Endothelial cell of umbilical vein (primary cell): ENCODE measurements around the gene NCOA3. TPM values are rescaled to one million over a fixed set of nuclear protein-coding genes. Genes with fewer than 3 reads are reported as not detected.

Experiments used
- BruUV-seq: library from RNA; stranded (reverse); fragments of 400-500 nt; replicated peaks from 2 replicates; lab custom pipeline; 2021; lab: Mats Ljungman, UMichigan
- CTCF ChIA-PET: fragments of 300-600, 350-600 bp; sonication (Branson Sonifier 250); formaldehyde crosslinking; loops from one replicate; lab custom pipeline; 2021; ENCODE audit warnings: antibody characterized with exemption, inconsistent platforms; lab: Charles Lee
- POLR2A ChIA-PET: fragments of 300-600, 350-600 bp; sonication (Branson Sonifier 250); formaldehyde crosslinking; loops from one replicate; lab custom pipeline; 2021; ENCODE audit warnings: antibody characterized with exemption, inconsistent platforms; lab: Charles Lee
- DNase-seq: peaks from one replicate; pipeline ENCODE4 v3.0.0-alpha.2; 2011; ENCODE audit warnings: low read depth, low spot score
- FAIRE-seq: peaks from 2 replicates; lab custom pipeline; 2011; peaks lifted over from hg19 to GRCh38; lab: Jason Lieb, UNC
- H2AFZ ChIP-seq: 2 replicates; pipeline ENCODE4 v1.6.0; 2012; ENCODE audit warnings: low read depth, low read length, control low read depth, inconsistent platforms
- H3K27ac ChIP-seq: 2 replicates; pipeline ENCODE4 v1.5.1; 2011; ENCODE audit warnings: low read depth, mild to moderate bottlenecking, control low read depth, low read length, moderate library complexity; ENCODE audit not compliant: insufficient read depth
- H3K27me3 ChIP-seq, 2 experiments: 2 replicates each; pipeline versions ENCODE4 v1.6.0 to v1.6.1; 2011; ENCODE audit warnings: low read length in 2 of 2, mixed read lengths in 1 of 2; ENCODE audit not compliant: control insufficient read depth in 2 of 2, insufficient read depth in 2 of 2
- H3K36me3 ChIP-seq, 2 experiments: 2 replicates in 1 of 2; 3 replicates in 1 of 2; pipeline ENCODE4 v1.5.1; 2011; ENCODE audit warnings: low read length in 2 of 2, mild to moderate bottlenecking in 1 of 2, moderate library complexity in 1 of 2; ENCODE audit not compliant: control insufficient read depth in 2 of 2, insufficient read depth in 2 of 2; ENCODE audit errors: extremely low read depth in 1 of 2
- H3K4me1 ChIP-seq: 3 replicates; pipeline ENCODE4 v1.5.1; 2011; ENCODE audit warnings: mild to moderate bottlenecking, low read length; ENCODE audit not compliant: control insufficient read depth, insufficient read depth; ENCODE audit errors: extremely low read depth
- H3K4me2 ChIP-seq: 2 replicates; pipeline ENCODE4 v1.6.1; 2011; ENCODE audit warnings: low read length, control low read depth, mixed read lengths; ENCODE audit not compliant: insufficient read depth
- H3K4me3 ChIP-seq, 3 experiments: fragments of 200-600 bp in 1 of 3; sonication (generic), shearing (Covaris generic) in 1 of 3; replicated peaks in 1 of 3; 2 replicates each; pipeline ENCODE4 v1.5.1; 2011 to 2016; ENCODE audit warnings: control low read depth in 3 of 3, low read length in 3 of 3, mild to moderate bottlenecking in 2 of 3, inconsistent platforms in 1 of 3, low read depth in 1 of 3, moderate library complexity in 1 of 3; ENCODE audit not compliant: insufficient read depth in 1 of 3
- H3K79me2 ChIP-seq: 2 replicates; pipeline ENCODE4 v1.6.0; 2012; ENCODE audit warnings: low read length, inconsistent platforms; ENCODE audit not compliant: control insufficient read depth, insufficient read depth
- H3K9ac ChIP-seq: replicated peaks from 2 replicates; pipeline ENCODE3; 2011; ENCODE audit warnings: low read length, control low read depth; ENCODE audit not compliant: insufficient read depth; ENCODE audit errors: extremely low read depth
- H3K9me1 ChIP-seq: replicated peaks from 3 replicates; pipeline ENCODE4 v1.6.0; 2011; ENCODE audit warnings: mild to moderate bottlenecking, low read length; ENCODE audit not compliant: control insufficient read depth, insufficient read depth; ENCODE audit errors: extremely low read depth
- H3K9me3 ChIP-seq: replicated peaks from 2 replicates; pipeline ENCODE4 v1.5.1; 2012; ENCODE audit warnings: low read length, inconsistent platforms; ENCODE audit not compliant: control insufficient read depth, insufficient read depth
- H4K20me1 ChIP-seq: replicated peaks from 2 replicates; pipeline ENCODE3; 2011; ENCODE audit warnings: mild to moderate bottlenecking, low read length; ENCODE audit not compliant: control insufficient read depth, insufficient read depth; ENCODE audit errors: extremely low read depth
- FOS ChIP-seq: IDR thresholded peaks from 2 replicates; pipeline ENCODE4 v1.6.1; 2011; ENCODE audit warnings: mild to moderate bottlenecking, low read length, moderate library complexity, borderline replicate concordance; ENCODE audit not compliant: insufficient read depth
- MYC ChIP-seq: IDR thresholded peaks from one replicate; pipeline ENCODE4 v1.6.1; 2011; ENCODE audit warnings: mild to moderate bottlenecking, low read depth, low read length
- POLR2A ChIP-seq: IDR thresholded peaks from 2 replicates; pipeline ENCODE4 v1.6.1; 2012; ENCODE audit warnings: low read depth, mild to moderate bottlenecking, control low read depth, low read length
- dilution Hi-C: fragments of 300-500 bp; cut with MboI; formaldehyde crosslinking; loops from one replicate; pipeline ENCODE4 v1.15.0; 2019; ENCODE audit warnings: low sequenced_read_pairs; ENCODE audit not compliant: extremely low pct_ligation_motif_present
- intact Hi-C: fragments of 100-400 bp; cut with micrococcal nuclease; formaldehyde crosslinking; loops from one replicate; pipeline ENCODE4 v1.10.0; 2022
- polyA plus RNA-seq, 4 experiments: library from polyadenylated mRNA; depleted of rRNA in 3 of 4; stranded (reverse) in 3 of 4; unstranded in 1 of 4; fragments of >200 nt; gene quantifications; 2 replicates each; pipeline versions ENCODE4 v1.2.1 to v1.2.3, GENCODE V29; 2011 to 2012; ENCODE audit warnings: missing spikeins in 1 of 4
- total RNA-seq: library from RNA; stranded (reverse); gene quantifications from 2 replicates; pipeline ENCODE4 v1.2.3, GENCODE V29; 2021

The NCOA3 gene
- total and polyA plus RNA-seq, 2 donors (not counting 3 experiments of a cell fraction or from before 2014, with no cell fraction given), result 12.0 to 35.6 TPM

DNA sequence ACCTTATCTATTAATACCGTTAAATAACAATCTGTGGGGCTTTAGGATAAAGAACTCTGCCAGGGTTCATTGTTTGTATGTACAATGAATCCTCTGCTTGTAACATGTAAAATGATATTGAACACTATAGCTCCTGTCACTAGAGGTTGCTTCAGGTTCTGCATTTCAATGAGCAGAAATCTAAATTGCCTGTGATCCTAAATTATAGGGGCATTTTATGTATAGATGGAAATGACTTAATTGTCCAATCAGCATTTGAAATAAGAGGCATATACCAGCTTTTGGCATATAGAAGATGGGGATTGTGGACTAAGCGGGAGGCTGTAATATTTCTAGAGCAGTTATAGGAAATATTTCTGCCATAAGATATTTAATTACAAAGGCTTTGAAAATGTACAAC, 2.0 kb downstream of the NCOA3 start:
- Histone ChIP-seq H3K4me3 (peak overlapping the region in 1 of 3 experiments; percentile 94), H3K9me3 (no peaks in the 10 kb centered on the region), H3K4me2 (peak overlapping the region; percentile 86), H4K20me1 (no peaks in the 10 kb centered on the region), H3K36me3 (no peaks in the 10 kb centered on the region), H3K27ac (no peak overlapping the region), H3K4me1 (peaks cover 23% of the 10 kb centered on the region), H2AFZ (no peak overlapping the region), H3K9ac (no peak overlapping the region), H3K27me3 (no peaks in the 10 kb centered on the region), H3K79me2 (peaks cover 60% of the 10 kb centered on the region), H3K9me1 (no peaks in the 10 kb centered on the region)
- ChIA-PET CTCF (interaction anchor here (0.7 to 5.4 kb wide), 12 partner anchors 10 to 307 kb away, joined by 3 to 65 read pairs (median 3); no protein-coding TSS in a partner anchor), POLR2A (interaction anchor here (0.6 to 1.6 kb wide), 4 partner anchors 8 to 126 kb away, joined by 4 to 7 read pairs (median 6); no protein-coding TSS in a partner anchor)
- FAIRE-seq (no peak), DNase-seq (peak; percentile 19)
- TF ChIP-seq POLR2A, result no peak
- no peak for TF ChIP-seq FOS
- no peak for TF ChIP-seq MYC
- BruUV-seq, result no TSS peak
- intact Hi-C loops (loop anchor here (2.0 to 5.0 kb wide), 3 partner anchors 73 to 307 kb away; no protein-coding TSS in a partner anchor), dilution Hi-C loops (no loop called here)

DNA sequence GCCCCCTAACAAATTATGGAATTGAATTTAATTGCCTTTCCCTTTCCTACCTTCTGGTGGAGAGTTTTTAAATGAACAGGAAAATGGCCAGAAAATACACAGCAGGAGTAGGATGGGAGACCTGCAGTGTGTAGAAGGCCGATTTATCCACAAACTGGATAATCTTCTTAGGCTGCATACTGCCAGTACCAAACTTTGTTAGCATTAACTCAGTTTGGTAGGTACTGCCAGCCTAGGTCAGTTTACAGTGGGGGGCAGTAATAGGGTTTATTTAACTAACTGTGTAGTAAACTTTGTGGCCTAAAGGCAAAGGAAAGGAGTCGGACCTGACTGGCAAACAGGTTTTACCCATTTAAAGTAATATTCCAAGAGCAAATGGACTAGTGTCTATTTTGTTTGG, 4.6 kb downstream of the NCOA3 start:
- BruUV-seq, result no TSS peak
- H3K9me3 ChIP-seq, result no peaks in the 10 kb centered on the region
- CTCF ChIA-PET, result interaction anchor here (1.8 kb wide), 1 partner anchor 114 kb away, joined by 7 read pairs; no protein-coding TSS in a partner anchor
- no peaks in the 10 kb centered on the region for H4K20me1 ChIP-seq
- no peaks in the 10 kb centered on the region for H3K9me1 ChIP-seq
- H3K4me2 ChIP-seq, result no peak overlapping the region
- FAIRE-seq, result no peak
- H3K9ac ChIP-seq, result no peak overlapping the region
- intact Hi-C loops, result no loop called here
- H3K27ac ChIP-seq, result no peak overlapping the region
- no peak overlapping the region for H3K4me3 ChIP-seq
- peaks cover 16% of the 10 kb centered on the region for H3K4me1 ChIP-seq
- no peak for TF ChIP-seq POLR2A
- DNase-seq, result no peak
- H2AFZ ChIP-seq, result no peak overlapping the region
- peaks cover 82% of the 10 kb centered on the region for H3K79me2 ChIP-seq
- H3K36me3 ChIP-seq, result no peaks in the 10 kb centered on the region
- dilution Hi-C loops, result no loop called here
- POLR2A ChIA-PET, result no interaction called here
- H3K27me3 ChIP-seq, result no peaks in the 10 kb centered on the region
